Activated naive CD8-positive, alpha-beta T cell treated with anti-CD3 and anti-CD28 coated beads, Interleukin-2, amount 50 U/mL, for 16 hours (primary cell): ENCODE results near the gene APBA2.

Experiments
- DNase-seq: peaks from one replicate; pipeline ENCODE4 v3.0.0-alpha.2; 2020; ENCODE audit warnings: low read depth, low spot score

The APBA2 gene

DNA sequence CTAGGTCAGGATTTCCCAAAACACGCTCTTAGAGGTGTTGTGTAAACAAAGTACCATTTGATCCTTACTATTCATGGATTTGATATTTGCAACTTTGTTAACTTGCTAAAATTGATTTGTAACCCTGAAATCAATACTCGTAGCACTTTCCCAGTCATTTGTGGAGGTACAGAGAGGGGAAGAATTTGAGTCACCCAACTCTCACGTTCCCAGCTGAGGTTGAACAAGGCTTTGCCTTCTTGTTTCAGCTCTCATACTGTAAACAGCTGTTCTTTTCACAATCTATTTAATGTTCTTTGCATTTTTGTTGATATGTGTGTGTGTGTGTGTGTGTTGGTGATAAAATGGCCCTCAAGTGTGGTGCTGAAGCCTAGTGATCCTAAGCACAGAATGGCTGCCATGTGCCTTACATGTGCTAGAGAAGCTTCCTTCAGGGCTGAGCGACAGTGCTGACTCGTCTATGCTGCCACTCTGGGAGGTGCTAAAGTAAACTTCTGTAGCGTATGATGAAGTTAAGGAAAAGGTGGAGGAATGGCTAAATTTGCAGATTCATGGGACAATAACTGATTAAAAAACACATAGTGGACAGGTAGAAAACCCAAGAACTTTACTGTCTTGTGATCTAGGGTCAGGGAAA lies 173.2 kb downstream of the APBA2 start:
- no peak for DNase-seq

DNA sequence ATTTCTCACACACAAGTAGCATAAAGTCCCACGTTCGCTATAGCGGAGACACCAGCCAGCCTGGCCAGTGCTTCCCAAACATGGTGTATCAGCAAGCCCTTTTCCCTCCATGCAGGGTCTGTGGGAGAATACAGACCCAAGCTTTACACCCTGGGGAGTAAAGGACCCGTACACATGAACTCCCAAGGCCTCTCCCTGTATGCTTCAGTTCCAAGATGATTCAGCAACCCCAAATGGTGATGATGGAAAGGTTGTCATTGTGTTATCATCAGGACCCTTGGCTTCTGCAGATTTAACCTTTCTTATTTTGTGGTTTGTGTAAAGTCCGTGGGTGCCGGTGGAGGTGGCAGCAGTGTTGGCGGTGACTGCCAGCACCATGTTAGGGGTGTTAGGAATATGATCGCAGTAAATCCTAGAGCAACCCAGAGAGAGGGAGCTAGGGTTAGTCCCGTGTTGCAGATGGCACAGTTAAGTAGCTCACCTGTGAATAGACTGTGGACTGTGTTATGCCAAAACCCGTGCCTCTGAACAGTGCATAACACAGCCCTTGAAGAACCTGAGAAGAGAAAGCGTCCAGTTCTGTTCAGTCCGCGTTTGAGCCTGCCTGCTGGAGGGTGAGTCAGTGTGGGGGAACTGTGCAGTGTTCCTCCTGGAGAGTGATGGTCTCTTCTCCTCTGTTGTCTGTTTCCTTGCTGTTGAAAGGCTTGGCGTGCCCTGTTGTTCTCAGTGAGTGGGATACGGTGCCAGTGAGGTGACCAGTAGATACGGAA lies 174.3 kb downstream of the APBA2 start:
- no peak for DNase-seq

DNA sequence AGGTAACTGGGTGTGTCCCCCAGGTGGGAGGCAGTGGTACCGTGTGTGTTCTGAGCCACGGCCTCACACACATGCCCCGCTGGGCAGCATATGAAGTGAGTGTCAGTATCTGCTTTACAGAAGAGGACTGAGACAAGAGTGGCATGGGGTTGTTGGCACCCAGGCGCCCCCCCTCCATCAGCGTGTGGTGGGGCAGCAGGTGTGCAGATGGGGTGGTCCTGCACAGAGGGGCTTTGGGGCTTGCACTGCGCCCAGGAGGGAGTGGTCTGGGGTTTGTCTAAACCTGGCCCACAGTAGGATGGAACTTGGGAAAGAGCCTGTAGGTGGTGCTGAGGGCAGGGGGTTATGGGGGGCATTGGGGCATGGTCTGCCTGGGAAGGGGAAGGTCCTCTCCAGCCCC lies 176.0 kb downstream of the APBA2 start:
- DNase-seq = no peak

DNA sequence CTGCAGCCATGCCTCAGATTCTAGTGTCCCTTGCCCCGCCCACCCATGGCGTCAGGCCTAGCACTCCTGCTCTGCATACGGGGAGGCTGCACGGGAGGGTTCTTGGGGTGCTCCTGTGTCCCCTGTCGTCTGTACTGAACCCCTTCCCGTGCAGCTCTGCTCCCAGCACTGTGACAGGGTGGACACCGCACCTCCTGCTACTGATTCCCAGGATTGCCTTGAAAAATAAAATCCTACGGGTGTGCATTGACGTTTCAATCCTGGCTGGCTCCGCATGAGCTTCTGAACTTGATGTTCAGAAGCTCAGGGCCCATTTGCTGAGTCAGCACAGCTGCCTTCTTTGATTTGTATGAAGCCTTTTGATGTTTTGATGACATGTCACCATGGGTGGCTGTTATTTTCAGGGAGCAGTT lies 176.4 kb downstream of the APBA2 start:
- DNase-seq = no peak

DNA sequence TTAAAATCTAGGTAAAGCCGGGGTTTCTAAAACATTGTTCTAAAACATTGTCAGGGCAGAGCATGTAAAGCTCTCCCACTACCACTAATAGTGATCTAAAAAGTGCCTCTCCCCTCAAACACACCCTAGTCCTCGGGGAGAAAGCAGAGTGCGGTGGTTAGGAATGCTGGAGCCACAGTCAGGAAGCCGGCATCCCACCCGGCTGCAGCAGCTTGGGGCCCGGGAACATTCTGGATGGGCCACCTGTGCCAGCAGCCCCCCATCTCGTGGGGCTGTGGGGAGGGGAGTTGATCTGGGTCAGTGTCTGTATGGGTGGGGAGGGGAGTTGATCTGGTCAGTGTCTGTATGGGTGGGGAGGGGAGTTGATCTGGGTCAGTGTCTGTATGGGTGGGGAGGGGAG lies 176.9 kb downstream of the APBA2 start:
- no peak for DNase-seq

DNA sequence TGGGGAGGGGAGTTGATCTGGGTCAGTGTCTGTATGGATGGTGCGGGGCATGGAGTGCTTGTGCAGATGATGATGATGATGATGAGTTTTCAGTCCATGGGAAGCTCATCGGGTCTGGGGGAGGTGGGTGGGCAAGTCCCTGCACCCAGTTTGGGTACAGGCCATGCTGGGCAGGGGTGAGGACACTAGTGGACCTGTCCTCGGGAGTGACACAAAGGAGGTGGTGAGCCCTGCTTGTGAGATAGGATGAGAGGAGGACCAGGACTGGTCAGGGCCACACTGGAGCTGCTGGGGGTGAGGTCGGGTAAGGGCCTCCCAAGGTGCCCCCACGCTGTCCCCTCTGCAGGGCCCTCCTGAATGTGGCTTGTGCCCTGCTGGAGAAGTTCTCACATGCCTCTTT lies 177.9 kb downstream of the APBA2 start:
- no peak for DNase-seq

DNA sequence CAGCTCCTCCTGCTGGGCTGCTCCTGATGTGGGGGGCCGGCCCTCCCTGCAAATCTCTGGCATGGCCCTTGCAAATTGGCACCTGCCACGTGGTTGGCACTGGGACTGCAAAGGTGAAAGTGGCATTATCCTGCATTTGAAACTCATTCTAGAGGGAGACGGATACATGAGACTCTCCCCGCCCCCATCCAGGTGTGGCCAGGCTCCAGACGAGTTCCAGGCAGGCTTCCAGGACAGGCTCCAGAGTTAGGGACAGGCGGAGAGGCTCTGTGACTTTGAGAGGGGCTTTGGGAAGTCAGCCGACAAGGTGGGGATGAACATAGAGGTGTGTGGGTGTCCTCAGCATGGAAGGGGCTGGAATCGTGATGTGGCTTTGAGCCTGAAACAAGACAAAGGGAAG lies 178.5 kb downstream of the APBA2 start:
- DNase-seq = no peak

DNA sequence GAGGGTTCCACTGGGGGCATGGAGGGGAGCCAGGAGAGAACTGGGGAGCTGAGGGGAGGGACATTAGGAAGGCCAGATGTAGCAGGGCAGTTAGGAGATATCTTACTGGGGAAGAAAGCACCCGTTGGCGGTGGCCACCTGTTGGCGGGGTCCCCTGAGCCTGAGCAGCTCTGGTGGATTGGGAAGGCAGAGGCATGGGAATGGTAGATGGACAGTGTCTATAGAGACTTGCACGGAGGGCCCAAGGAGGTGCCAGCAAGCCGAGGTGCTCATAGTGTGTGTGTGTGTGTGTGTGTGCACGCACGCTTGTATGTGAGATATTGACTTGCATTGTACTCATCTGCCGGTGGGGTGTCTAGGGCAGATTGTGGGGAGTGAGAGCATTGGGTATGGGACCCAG lies 179.0 kb downstream of the APBA2 start:
- DNase-seq = no peak

DNA sequence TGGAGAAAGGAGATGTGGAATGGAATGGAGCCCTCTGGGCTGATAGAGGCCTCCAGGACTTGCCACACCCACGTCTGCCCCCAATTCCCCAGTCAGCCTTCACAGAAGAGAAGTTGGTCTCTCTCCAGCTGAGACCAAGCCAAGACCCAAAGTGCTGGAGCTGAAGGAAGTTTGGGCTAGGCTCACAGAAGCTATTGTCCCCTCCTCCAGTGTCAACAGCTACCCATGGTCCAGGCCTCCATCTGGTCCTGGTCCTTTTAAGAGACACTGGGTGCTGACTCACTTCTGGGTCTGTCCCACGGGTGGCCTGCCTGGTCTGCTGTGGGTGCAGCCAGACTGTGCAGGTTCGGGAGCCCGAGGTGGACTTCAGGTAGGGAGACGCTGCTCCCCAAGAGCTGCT lies 179.8 kb downstream of the APBA2 start:
- no peak for DNase-seq

DNA sequence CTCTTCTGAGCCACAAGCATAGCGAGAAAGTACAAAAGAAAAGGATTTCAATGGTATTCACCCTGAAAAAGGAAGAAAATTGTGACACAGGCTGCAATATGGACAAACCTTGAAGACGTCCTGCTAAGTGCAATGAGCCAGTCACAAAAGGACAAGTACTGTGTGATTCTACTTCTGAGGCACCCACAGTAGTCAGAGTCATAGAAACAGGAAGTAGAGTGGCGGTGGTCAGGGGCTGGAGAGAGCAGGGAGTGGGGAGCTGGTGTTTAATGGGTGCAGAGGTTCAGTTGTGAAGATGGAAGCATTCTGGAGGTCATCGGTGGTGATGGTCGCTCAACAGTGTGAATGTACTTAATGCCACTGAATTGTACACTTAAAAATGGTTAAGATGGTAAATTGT lies 180.5 kb downstream of the APBA2 start:
- no peak for DNase-seq

DNA sequence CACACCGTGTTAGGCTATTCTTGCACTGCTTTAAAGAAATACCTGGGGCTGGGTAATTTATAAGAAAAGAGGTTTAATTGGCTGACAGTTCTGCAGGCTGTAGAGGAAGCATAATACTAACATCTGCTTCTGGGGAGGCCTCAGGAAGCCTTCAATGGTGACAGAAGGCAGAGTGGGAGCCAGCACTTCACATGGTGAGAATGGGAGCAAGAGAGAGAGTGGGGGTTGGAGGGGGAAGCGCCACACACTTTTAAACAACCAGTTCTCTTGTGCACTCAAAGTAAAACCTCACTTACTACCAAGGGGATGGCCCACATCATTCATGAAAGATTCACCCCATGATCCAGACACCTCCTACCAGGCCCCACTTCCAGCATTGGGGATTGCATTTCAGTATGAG lies 181.1 kb downstream of the APBA2 start:
- no peak for DNase-seq

DNA sequence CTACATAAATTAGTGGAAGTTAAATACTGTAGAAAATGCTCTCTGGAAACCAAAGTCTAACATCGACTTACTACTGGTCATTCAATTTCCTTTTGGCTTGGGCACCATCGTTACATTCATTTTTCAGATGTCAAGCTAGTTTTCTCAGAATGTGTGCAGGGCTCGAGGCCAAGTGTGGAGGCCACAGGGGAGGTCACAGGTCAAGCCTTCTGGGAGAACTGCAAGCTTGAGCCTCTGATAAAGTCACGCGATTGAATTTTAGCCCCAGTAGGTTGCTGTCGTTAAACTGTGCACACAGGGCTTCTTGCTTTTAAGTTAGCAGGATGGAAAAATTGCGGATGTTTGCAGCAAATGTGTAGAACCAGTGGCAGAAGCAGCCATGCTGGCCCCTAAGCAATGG lies 182.2 kb downstream of the APBA2 start:
- DNase-seq = no peak

DNA sequence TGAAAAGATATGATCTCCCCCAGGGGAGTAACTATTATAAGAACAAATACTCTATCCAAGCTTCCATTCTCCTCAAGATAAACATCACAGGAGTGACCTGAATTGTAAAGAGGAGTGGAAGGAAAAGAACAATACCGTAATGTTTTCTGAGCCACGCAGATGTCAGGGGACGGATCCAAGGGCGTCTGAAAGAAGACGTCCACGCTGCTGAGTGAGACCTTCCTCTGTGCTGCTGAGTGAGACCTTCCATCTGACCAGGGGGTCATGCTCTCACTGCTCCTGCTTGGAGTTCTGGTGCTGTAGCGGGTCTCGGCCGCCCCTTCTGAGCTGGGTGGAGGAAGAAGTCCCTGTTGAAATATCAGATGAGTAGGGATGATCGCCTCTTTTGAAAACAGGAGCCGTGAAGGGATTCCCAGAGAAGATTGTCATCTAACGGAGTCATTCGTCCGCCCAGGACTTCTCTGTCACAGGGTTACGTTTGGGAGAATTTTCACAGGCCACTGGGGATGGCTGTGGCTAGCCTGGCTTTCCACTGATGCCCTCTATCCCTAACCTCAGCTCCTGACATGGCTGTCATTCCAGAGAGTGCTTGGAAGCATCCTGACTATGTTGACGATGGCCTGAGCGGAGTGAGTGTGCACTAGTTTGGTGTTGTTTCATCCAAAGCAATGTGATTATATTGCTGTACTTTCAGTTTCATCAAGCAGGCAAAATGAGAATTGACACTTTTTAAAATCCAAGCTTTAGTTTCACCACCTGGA lies 184.9 kb downstream of the APBA2 start:
- DNase-seq = no peak

DNA sequence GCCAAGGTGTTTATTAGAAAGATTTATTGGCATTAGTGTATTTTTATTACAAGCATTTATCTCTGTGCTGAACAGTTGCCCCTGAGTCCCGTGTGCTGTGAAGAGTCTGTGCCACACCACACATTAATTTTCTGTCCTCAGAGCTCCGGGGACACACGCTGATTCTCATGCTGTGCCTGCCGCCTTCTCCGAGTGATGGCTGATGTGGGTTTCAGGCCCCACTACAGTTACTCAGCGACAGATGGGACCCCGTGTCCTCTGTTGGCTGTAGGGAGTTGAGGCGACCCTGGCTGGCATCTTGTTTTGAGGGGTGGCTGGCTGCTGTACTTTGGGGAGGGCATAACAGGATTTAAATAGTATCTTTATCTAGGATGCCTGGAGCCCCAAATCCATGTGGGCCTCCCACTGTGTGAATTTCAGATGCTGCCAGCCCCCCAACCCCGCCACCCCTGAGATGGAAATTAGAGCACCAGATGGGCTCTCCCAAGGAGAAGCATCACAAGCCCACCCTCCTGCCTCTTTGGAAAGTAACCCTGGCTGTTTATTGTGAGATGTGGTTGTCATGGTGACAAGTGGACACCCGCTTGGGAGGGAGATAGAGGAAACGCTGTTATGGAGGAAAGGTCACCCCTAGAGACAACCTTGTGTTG lies 185.6 kb downstream of the APBA2 start:
- no peak for DNase-seq

DNA sequence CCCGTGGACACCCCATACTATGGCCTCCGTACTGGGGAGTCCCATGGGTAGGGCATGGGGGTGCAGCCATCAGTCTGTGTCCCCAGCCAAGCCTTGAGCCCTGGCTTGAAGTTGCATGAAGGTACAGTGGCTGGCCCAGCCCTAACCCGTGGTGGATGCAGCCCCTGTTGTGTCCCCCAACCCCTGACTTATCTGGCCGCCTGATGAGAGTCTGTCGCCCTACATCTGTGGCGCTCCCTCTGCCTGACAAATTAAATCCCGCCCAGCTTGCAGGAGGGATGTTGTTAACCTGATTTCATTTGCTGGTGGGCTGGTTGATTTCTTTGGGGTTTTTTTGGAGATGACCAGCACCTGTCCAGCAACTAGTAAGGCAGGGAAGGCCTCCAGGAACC lies 186.1 kb downstream of the APBA2 start:
- no peak for DNase-seq

DNA sequence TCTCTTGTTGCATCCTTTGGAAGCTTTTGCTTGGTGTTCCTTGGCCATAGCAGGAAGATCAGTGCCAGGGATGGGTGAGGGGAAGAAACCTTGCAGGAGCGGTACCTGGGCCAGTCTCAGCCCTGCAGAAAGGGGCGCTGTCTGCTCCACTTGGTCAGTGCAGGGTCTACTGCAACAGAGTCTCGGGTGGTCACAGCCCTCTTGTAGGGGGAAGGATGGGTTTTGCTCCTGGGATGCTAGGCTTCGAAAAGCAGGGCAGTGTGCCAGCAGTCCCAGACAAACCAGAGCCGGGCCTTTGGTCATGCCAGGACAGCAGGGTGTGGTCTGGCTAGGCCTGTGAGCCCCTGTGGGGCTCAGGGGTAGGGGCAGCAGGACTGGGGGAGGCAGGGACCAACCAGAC lies 186.7 kb downstream of the APBA2 start:
- DNase-seq = no peak

DNA sequence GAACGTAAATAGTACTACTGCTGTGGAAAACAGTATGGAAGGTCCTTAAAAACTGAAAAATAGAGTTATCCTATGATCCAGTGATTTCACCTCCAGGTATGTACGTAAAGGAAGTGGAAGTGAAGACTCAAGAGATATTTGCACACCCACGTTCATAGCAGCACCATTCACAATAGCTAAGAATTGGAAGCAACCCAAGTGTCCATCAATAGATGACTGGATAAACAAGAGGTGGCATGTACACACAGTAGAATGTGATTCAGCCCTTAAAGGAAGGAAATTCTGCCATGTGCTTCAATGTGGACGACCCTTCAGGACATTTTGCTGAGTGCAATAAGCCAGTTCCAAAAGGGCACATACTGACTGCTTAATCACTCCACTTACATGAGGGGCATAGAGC lies 188.3 kb downstream of the APBA2 start:
- DNase-seq = no peak

DNA sequence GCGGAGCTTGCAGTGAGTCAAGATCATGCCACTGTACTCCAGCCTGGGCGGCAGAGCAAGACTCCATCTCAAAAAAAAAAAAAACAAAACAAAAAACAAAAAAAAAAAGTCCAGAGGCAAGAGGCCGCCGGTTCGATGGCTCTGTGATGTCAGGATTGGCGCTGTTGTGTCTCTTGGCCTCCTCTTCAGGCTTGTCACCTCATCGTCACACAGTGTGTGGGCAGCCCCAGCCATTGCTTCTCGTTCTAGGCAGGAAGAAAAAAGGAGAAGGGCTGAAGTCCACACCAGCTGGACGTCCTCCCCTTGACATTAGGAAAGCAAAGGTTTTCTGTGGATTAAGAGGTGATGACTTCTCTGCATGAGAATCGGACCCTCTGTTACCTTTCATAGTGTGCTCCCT lies 192.8 kb downstream of the APBA2 start:
- DNase-seq = no peak

DNA sequence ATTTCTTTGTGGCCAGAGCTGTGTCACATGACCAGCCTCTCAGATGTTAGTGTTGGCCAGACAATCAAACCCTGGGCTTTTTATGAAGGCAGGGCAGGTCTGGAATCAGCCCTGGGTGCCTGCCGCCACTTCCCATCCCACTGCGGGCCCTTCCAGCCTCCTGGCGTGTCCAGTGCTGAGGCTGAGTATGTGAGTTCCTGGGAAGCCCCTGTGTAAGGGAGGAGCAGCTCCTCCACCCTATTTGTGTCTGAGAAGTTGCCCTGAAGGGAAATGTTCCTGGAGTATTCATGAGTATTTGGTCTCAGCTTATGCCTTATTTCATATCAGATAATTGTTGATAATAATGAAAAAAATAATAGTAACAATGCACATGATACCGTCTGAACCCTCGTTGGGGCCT lies 193.7 kb downstream of the APBA2 start:
- no peak for DNase-seq

DNA sequence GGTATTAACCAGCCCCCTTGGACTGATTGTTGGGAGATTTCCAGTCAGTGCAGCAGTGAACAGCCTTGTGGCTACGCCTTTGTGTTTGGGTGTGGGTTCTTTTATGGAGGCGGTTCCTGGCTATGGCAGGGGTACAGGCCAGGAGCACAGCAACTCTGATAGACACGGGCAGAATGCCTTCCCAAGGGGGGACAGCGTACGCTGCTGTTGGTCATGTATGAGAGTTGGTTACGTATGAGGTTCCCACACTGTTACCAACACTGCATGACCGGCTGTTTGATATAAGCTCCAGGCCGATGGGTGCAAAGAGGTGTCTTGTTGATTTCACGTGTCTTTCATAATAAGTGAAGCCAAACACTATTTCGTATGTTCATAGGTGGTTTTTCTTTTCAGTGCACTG lies 196.0 kb downstream of the APBA2 start:
- no peak for DNase-seq

DNA sequence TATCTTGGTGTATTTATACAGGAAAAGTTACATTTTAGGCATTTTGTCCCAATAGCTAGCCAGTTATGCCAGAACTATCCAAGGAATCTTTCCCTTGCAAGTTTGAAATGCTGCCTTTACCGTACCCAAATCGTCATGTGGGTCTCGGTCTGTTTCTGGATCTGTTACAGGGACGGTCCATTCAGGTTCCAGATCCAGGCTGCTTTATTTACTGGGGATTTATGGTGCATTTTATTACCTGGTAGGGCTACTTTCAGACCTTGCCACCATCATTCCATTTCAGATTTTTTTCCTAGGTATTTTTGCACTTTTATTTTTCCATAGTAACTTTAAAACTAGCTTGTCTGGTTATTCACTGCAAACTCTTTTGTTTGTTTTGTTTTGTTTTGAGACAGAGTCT lies 197.4 kb downstream of the APBA2 start:
- no peak for DNase-seq

DNA sequence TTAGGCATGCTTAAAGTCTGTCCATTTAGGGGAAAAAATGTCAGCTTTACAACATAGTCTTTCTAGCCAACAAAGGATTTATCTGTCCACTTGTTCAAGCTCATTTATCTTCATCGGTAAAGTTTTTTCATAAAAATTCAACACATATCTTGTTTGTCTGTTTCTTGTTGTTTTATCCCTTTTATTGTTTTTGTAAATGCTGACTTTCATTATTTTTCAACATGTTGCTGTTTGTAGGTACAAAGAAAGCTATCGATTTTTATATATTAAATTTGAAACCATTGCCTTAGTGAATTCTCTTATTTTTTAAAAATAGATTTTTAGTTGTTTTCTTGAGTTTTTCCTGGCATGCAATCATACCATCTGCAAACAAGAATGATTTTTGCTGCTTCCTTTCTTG lies 198.1 kb downstream of the APBA2 start:
- DNase-seq = no peak
